GM18861 (cell line): Measurements from ENCODE around the gene ACTL10.

Source experiments
- ATAC-seq: cut with Tn5 transposase; IDR thresholded peaks from one replicate; pipeline ENCODE4 v1.9.1; 2021; ENCODE audit not compliant: unreplicated experiment

ACTL10 gene

DNA sequence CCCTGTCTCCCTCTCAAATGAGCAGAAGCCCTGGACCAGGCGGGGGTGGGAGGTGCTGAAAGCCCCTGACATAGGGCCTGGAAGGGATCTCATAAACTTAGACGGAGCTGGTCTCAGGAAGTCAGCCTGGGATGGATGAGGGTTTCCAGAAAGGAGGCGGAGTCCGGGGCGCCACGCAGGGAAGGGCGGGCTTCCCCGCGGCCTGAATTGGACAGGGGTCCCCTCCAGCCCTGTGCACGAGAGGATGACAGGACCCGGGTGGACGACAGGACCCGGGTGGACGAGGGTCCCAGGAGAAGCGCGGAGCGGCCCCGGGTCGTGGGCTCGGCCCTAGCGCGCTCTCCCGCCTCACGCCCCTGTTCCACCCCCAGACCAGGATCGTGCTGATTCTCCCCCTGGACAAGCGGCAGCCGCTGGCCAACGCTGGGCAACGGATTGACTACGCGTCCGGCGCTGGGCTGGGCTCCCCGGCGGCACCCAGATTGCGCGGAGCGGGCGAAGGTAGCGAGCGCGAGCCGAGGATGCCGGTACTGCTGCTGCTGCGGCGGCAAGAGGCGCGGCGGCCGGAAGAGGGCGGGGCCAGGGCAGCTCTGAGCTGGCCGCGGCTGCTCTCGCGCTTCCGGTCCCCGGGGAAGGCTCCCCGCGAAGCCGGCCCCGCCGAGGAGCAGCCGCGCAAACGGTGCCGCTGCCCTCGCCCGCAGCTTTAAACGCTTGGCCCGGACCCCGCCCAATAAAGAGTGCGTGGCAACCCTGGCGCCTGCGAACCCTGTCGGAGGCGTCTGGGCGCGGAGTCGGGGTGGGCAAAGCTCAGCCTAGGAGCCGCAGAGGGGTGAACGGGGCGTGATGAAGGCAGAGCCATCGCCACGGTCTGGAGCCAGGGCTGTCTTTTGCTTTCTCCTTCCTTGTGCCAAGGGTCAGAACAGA is 3.3 kb upstream of the ACTL10 start:
- peak; percentile 27 for ATAC-seq

- no peak for ATAC-seq
These were observed 2.5 kb upstream of the ACTL10 start for GRCh38 chr20:33664085-33664761.

DNA sequence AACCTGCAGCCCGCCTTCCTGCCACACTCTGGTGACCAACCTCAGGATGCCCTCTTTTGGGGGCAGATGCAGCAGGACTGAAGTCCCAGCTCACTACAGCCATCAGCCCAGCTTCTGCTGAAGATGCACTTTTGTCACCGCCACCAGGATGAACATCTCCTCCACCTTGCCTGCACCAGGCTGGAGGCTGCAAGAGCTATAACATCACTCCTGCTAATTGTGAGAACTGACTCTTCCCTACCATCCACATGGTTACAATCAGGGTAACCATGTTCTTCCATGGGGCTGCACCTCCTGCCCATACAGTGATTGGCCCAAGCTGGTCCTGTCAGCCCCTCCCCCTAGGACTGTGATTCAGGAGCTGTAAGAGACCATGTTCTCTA is 2.0 kb upstream of the ACTL10 start:
- ATAC-seq, result no peak

DNA sequence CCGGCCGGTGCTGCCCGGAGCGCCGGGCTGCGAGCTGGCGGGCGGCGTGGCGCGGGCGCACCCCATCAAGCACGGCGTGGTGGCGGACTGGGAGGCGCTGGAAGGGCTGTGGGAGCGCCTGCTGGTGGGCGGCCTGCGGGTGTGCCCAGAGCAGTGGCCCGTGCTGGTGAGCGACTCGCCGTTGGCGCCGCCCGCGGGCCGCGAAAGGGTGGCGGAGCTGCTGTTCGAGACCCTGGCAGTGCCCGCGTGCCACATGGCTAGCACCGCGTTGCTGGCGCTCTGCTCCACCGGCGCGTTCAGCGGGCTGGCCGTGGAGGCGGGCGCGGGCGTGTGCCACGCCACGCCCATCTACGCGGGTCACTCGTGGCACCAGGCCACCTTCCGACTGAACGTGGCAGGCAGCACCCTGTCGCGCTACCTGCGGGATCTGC is 517 bp downstream of the ACTL10 start:
- peak; percentile 2 for ATAC-seq

GRCh38 chr20:33667676-33668465 is 1.1 kb downstream of the ACTL10 start:
- peak; percentile 23 for ATAC-seq

- ATAC-seq, result no peak
These were observed 1.9 kb downstream of the ACTL10 start for GRCh38 chr20:33668466-33669155.

DNA sequence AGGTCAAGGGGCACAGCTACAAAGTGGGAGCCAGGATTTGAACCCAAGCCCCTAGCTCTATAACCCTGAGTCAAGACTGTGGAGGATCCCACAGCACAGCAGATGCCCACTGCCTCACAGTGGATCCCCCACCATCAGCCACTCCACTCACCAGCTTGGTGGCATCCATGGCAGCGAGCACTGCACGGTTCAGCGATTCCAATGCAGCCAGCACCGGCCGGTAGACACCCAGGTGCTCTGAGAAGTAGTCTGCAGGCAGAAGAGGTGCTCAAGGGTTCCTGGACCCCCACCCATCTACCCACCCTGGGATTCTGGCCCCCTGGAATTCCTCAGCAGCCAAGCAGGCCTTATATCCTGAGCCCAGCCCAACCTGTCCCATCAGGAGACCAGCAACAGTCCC is 2.5 kb downstream of the ACTL10 start:
- ATAC-seq, result no peak

DNA sequence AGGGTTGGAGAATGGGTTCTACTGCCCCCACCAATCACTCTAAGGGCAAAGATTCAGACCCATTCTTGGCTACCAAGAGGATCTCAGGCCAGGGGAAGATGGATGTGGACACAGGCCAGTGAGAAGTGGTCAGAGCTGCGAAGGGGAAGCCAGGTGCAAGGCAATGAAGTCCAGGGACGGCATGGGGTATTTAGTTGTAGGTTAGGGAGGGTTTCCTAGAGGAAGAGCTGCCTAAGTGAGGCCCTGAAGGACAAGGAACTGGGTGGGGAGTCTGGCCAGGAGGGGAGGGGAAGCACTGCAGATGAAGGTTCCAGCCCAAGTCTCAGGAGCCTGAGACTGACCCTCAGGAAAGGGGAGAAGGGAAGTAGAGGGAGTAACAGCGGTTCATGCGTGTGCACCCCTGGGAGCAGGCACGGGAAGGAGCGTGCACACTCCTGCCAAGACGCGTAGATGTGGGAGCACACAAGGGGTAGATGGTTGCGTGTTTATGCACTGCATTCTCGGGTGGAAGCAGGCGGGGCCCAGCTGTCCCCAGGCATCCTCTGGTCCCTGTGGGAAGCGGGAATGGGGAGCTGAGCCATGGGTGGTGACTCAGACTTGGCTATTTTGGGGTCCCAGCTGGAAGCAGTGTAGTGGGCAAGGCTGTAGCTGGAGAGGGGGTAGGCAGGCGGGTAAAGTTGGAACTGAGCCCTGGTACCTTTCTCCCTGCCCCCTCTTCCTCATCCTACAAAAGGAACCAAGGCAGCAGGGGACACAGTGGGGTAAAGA is 3.3 kb downstream of the ACTL10 start:
- ATAC-seq, result no peak

GRCh38 chr20:33670715-33671499 is 4.2 kb downstream of the ACTL10 start:
- ATAC-seq, result no peak

DNA sequence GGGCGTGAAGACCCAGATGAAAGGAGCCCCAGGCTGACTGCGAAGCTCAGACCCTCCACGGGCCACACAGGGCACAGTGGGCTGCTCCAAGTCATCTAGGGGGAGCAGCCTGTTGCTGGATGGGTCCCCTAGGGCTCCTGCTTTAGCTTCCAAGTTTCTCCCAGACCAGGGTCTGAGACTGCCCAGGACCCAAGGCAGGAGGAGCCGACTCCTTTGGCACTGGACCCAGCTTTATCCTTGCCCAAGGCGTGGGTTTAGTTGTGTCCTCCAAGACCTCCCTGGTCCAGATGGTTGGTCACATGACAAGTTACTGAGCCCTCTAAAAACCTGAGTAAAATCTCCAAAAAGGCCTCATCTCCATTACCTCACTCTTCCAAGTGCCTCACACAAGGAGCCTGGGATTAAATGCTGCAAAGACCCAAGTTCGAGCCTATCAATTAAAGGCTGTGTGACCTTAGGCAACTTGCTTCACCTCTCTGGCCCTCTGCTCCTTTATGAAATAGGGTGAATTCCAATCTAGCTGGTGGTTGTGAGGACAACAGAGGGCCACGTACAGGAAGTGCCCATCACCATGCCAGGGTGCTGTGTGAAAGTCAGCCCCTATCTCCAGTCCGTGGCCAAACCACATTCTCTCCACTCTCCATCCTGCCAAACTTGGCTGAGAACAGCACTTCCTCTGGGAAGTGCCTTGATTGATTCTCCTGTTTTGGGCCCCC is 5.0 kb downstream of the ACTL10 start:
- no peak for ATAC-seq

DNA sequence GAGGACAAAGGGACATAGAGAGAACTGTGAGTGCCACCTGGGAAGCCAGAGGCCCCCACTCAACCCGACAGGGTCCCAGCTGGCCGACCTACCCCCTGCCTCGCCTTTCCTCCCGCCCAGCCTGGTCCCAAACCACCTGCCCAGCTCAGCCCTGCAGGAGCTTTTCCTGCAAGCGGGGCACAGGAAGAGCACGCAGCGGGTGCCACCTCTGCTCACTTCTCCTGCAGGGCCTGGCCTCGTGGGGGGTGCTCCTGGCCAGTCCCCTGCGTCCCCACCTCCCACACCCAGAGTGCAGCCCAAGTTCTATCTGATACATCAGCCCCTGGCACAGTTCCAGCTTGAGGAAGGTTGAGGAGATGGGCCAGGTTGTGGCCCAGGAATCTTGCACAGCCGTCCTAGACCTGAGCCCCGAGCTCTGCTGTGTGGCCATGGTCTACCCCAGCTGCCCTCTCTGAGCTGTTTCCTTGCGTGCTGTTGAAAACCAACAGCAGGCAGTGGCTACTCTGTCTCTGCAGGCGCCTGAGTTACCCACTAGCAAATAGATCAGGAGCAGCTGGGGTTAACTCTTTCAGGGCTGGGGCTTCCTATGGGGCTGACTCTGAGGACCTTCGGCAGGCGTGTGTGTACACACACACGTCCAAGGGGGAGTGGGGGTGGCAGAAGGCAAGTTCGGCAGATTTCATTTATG is 5.8 kb downstream of the ACTL10 start:
- no peak for ATAC-seq

- no peak for ATAC-seq
These were observed 6.3 kb downstream of the ACTL10 start for GRCh38 chr20:33673114-33673409.

- ATAC-seq, result no peak
These were observed 6.9 kb downstream of the ACTL10 start for GRCh38 chr20:33673410-33674293.

GRCh38 chr20:33674294-33675135 is 7.8 kb downstream of the ACTL10 start, which contains the start of gene NECAB3:
NECAB3 (minus strand) TSS chr20:33674428; CDS start chr20:33674352, 76 bp downstream.
- ATAC-seq, result no peak

- no peak for ATAC-seq
These were observed 8.6 kb downstream of the ACTL10 start for GRCh38 chr20:33675136-33675959.
